ENCODE results near the gene DGKG.

Gene DGKG

DNA sequence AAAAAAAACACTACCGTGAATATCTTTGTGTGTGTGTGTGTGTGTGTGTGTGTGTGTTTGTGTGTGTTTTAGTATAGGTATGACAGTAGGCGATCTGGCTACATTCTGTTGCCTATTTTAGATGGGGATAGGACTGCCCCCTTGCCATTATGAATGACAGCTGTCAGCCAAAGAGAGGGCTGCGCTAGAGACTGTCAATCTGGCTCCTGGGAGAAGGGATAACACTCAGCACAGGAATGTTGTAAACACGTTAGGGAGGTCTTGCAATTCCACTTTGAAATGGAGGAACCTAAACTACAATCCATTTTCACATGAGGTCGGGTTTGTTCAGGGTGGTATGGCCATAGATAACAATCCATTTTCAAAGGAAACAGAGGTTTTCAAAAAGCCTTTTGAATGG, 239.0 kb downstream of the DGKG start:
- TF ChIP-seq, protein P1, sequence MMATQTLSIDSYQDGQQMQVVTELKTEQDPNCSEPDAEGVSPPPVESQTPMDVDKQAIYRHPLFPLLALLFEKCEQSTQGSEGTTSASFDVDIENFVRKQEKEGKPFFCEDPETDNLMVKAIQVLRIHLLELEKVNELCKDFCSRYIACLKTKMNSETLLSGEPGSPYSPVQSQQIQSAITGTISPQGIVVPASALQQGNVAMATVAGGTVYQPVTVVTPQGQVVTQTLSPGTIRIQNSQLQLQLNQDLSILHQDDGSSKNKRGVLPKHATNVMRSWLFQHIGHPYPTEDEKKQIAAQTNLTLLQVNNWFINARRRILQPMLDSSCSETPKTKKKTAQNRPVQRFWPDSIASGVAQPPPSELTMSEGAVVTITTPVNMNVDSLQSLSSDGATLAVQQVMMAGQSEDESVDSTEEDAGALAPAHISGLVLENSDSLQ (IDR thresholded peaks at IDR 0.05): peak; percentile 49
- TF ChIP-seq FOXK2 (IDR thresholded peaks at IDR 0.05) (no peak), ZNF384 (IDR thresholded peaks at IDR 0.05) (no peak), BHLHE40 (IDR thresholded peaks at IDR 0.05; ENCODE audit: borderline replicate concordance) (no peak), LEF1 (IDR thresholded peaks at IDR 0.05; ENCODE audit: borderline replicate concordance) (no peak)
- no peak for DNase-seq (ENCODE audit: extremely low spot score)
- CTCF ChIA-PET: no interaction called here
- POLR2A ChIA-PET: no interaction called here

DNA sequence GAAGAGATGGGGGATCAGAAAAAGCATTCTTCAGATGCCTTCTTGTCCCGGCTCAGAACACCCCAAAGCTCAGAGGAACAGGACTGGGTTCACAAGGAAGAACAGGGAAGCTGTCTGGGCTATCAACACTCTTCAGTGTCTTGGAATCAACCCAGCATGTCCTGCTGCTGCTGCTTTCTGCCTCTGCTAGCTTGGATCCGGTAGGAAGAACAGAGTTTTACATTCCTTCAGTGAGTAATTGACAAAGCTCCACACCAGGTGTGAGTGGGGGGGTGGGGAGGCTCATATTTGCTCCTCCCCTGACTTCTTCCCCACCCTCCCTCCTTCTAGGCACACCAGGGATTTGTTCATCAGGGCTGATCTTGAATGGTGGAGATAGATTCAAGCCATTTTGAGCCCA, 240.1 kb downstream of the DGKG start:
- CTCF ChIA-PET: no interaction called here

DNA sequence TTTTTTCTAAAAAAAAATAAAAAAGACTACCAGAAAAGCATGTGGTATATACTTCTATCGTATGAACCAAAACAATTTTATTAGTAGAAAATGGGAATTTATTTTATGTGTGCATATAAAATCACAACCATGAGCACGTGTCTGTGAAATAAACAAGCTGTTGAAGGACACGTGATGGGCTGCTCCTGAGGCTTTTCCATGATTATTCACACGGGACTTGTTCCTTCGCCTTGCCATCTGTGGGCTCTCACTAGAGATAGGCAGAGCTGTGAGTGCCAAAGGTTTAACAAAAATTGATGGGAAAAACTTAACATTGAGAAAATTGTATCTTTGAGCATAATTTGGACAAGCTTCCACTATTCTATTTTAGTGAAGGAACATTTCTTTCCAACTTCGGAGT, 240.8 kb downstream of the DGKG start:
- DNase-seq (ENCODE audit: extremely low spot score): no peak
- ChIA-PET POLR2A (no interaction called here), CTCF (no interaction called here)
- TF ChIP-seq NFRKB (IDR thresholded peaks at IDR 0.05): no peak
- TF ChIP-seq ZNF384 (IDR thresholded peaks at IDR 0.05): no peak
- no peak for TF ChIP-seq FOXA1 (IDR thresholded peaks at IDR 0.05)
- TF ChIP-seq TARDBP (IDR thresholded peaks at IDR 0.05): no peak
- no peak for TF ChIP-seq ARNT (IDR thresholded peaks at IDR 0.05)
- no peak for TF ChIP-seq ELF4 (IDR thresholded peaks at IDR 0.05)

More for the DNA sequence above, 240.1 kb downstream of the DGKG start:
- POLR2A ChIA-PET: no interaction called here
- TF ChIP-seq SP1 (IDR thresholded peaks at IDR 0.05) (no peak), CTBP1 (IDR thresholded peaks at IDR 0.05; ENCODE audit: borderline replicate concordance) (no peak), L3MBTL2 (conservative IDR thresholded peaks at IDR 0.05) (no peak), FOXM1 (IDR thresholded peaks at IDR 0.05; ENCODE audit: borderline replicate concordance) (no peak), ARNT (IDR thresholded peaks at IDR 0.05) (no peak), LEF1 (IDR thresholded peaks at IDR 0.05; ENCODE audit: borderline replicate concordance) (no peak), ELF4 (IDR thresholded peaks at IDR 0.05) (no peak), BHLHE40 (IDR thresholded peaks at IDR 0.05; ENCODE audit: borderline replicate concordance) (no peak), FOXK2 (IDR thresholded peaks at IDR 0.05) (no peak), TARDBP (IDR thresholded peaks at IDR 0.05) (no peak), HDGF (IDR thresholded peaks at IDR 0.05; ENCODE audit: borderline replicate concordance) (no peak), NFRKB (IDR thresholded peaks at IDR 0.05) (no peak), SUZ12 (IDR thresholded peaks at IDR 0.05) (no peak), FOXA1 (IDR thresholded peaks at IDR 0.05) (no peak), ZNF384 (IDR thresholded peaks at IDR 0.05) (no peak)
- TF ChIP-seq, protein P1 (IDR thresholded peaks at IDR 0.05): no peak
- DNase-seq (ENCODE audit: extremely low spot score): no peak

DNA sequence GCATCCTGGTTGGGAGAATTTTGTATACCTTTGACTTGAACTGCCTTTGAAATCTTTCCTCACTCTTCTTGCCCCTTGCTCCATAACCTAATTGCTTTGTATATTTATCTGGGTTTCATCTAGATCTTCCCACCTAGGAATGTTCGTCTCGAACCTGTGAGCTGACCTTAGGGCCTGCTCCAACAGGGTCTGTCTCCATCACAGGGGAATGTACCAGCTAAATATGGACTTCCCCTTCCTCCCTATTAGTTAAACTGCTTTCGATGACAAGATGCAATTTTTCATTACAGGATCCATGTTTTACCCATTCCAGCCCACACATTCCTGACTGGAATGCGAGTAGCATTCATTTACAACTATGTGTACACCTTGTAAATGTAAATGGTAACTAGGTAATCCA, 242.5 kb downstream of the DGKG start:
- TF ChIP-seq LEF1 (IDR thresholded peaks at IDR 0.05; ENCODE audit: borderline replicate concordance) (no peak), ZNF384 (IDR thresholded peaks at IDR 0.05) (no peak), FOXM1 (IDR thresholded peaks at IDR 0.05; ENCODE audit: borderline replicate concordance) (no peak), SUZ12 (IDR thresholded peaks at IDR 0.05) (no peak), CTBP1 (IDR thresholded peaks at IDR 0.05; ENCODE audit: borderline replicate concordance) (no peak), HDGF (IDR thresholded peaks at IDR 0.05; ENCODE audit: borderline replicate concordance) (no peak), SP1 (IDR thresholded peaks at IDR 0.05) (no peak), ARNT (IDR thresholded peaks at IDR 0.05) (no peak), FOXA1 (IDR thresholded peaks at IDR 0.05) (no peak)
- TF ChIP-seq, protein P1 (IDR thresholded peaks at IDR 0.05): no peak
- no peak for DNase-seq (ENCODE audit: extremely low spot score)
- ChIA-PET POLR2A (no interaction called here), CTCF (interaction anchor here (0.5 kb wide), 1 partner anchor 43 kb away, joined by 3 read pairs; no protein-coding TSS in a partner anchor)

DNA sequence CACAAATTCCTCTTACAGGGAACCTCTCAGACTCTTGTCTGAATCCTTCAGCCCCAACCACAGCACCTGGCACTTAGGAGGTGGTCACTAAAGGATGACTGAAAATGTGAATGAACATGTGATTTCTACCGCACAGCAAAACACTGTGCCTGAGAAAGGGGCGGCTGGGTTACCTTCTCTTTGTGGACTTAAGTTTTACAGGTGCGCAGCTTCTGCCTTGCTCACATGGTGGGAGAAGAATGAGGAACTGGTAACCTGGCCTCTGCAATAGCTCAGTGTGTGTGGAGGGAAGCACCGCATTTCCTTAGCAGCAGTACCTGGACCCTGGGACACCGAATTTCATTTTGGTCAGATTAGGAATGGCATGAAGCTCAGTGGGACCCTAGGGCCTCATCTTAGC, 243.3 kb downstream of the DGKG start:
- CTCF ChIA-PET: no interaction called here
- POLR2A ChIA-PET: no interaction called here
- no peak for TF ChIP-seq CTBP1 (IDR thresholded peaks at IDR 0.05; ENCODE audit: borderline replicate concordance)
- DNase-seq (ENCODE audit: extremely low spot score): no peak

DNA sequence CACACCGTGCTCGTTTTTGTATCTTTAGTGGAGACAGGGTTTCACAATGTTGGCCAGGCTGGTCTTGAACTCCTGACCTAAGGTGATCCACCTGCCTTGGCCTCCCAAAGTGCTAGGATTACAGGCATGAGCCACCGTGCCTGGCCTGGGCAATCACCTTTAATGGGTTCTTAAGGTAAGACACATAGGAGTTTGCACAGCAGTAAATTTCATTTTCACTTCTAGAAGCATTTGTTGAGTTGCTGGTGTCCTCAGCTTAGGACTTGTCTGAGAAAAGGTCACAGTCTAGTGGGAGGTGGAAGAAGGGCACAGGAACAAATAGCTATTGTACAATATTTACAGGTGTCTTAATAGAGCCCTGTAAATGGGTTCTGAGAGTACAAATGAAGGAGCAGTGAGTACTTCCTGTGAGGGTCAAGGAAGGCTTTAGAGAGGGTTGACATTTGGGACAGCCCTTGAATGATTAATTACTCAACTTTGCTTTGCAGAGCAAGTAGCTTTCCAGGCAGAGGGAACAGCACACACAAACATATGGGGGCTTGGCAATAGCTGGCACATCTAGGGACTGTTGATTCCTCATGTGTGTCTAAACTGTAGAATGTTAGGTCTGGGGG, 244.4 kb downstream of the DGKG start:
- DNase-seq (ENCODE audit: extremely low spot score): no peak
- TF ChIP-seq LEF1 (IDR thresholded peaks at IDR 0.05; ENCODE audit: borderline replicate concordance): no peak
- no peak for TF ChIP-seq FOXA1 (IDR thresholded peaks at IDR 0.05)
- TF ChIP-seq CTBP1 (IDR thresholded peaks at IDR 0.05; ENCODE audit: borderline replicate concordance): no peak
- TF ChIP-seq, protein P1 (IDR thresholded peaks at IDR 0.05): no peak
- no peak for TF ChIP-seq SP1 (IDR thresholded peaks at IDR 0.05)
- no peak for TF ChIP-seq SUZ12 (IDR thresholded peaks at IDR 0.05)
- no peak for TF ChIP-seq FOXK2 (IDR thresholded peaks at IDR 0.05)
- TF ChIP-seq FOXM1 (IDR thresholded peaks at IDR 0.05; ENCODE audit: borderline replicate concordance): no peak
- no peak for TF ChIP-seq ARNT (IDR thresholded peaks at IDR 0.05)
- no peak for TF ChIP-seq HDGF (IDR thresholded peaks at IDR 0.05; ENCODE audit: borderline replicate concordance)
- TF ChIP-seq L3MBTL2 (conservative IDR thresholded peaks at IDR 0.05): no peak
- no peak for TF ChIP-seq BHLHE40 (IDR thresholded peaks at IDR 0.05; ENCODE audit: borderline replicate concordance)
- TF ChIP-seq TARDBP (IDR thresholded peaks at IDR 0.05): no peak
- no peak for TF ChIP-seq NFRKB (IDR thresholded peaks at IDR 0.05)
- TF ChIP-seq ZNF384 (IDR thresholded peaks at IDR 0.05): no peak
- ChIA-PET CTCF (no interaction called here), POLR2A (no interaction called here)
